ENCODE results near the gene DAND5. TPM values are rescaled to one million over a fixed set of nuclear protein-coding genes. Genes with fewer than 3 reads are reported as not detected.

The DAND5 gene
- total RNA-seq, 6 donors from 2014 or later = not detected

DNA sequence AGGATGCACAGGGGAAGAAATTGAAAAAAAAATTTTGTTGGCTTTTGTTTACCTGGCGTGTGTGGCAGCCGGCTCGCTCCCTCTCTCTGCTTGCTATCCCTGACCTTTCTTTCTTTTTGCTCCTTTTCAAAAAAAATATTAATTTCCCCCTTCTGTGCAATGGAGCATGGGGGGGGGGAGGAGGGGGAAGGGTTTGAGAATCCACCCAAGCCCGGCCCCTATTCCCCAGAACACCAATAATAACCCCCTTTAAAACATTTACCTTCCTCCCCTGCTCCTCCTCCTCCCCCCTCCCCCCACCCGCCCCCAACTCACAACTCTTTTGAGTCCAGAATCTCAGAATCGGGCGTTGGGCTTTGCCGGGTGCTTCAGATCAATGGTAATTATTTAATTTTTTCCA lies 54.3 kb downstream of the DAND5 start:
- 4% methylated on average over 8 of the region's 8 CpGs for WGBS, 2 donors
- no peaks in the 10 kb centered on the region for H3K9me3 ChIP-seq
- peaks cover 83 to 97% (median 87%) of the 10 kb centered on the region in 4 donors for H3K4me1 ChIP-seq
- DNase-seq = no peak
- no peaks in the 10 kb centered on the region for H3K36me3 ChIP-seq
- TF ChIP-seq, protein P1, sequence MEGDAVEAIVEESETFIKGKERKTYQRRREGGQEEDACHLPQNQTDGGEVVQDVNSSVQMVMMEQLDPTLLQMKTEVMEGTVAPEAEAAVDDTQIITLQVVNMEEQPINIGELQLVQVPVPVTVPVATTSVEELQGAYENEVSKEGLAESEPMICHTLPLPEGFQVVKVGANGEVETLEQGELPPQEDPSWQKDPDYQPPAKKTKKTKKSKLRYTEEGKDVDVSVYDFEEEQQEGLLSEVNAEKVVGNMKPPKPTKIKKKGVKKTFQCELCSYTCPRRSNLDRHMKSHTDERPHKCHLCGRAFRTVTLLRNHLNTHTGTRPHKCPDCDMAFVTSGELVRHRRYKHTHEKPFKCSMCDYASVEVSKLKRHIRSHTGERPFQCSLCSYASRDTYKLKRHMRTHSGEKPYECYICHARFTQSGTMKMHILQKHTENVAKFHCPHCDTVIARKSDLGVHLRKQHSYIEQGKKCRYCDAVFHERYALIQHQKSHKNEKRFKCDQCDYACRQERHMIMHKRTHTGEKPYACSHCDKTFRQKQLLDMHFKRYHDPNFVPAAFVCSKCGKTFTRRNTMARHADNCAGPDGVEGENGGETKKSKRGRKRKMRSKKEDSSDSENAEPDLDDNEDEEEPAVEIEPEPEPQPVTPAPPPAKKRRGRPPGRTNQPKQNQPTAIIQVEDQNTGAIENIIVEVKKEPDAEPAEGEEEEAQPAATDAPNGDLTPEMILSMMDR (IDR thresholded peaks at IDR 0.05) = no peak
- TF ChIP-seq EP300 (IDR thresholded peaks at IDR 0.05) (no peak), POLR2AphosphoS5 (IDR thresholded peaks at IDR 0.05) (no peak), POLR2A (IDR thresholded peaks at IDR 0.05) (no peak)
- H3K4me3 ChIP-seq = peak overlapping the region; percentile 2 to 51 (median 38)
- ATAC-seq (ENCODE audit: low FRiP score in 2 of 2) = no peak
- no peaks in the 10 kb centered on the region for H3K27me3 ChIP-seq
- peak overlapping the region; percentile 84 to 89 (median 86) for H3K27ac ChIP-seq

Small RNA genes within 50 kb of the gene (small RNA-seq; reads per million reads assigned to genes)
- gene MIR5695 (0 to 0.33 (median 0.03) reads per million in 4 donors), gene MIR6515 (0.26 to 1.6 (median 0.47) reads per million in 4 donors)

Other genes starting within 250 kb of the DAND5 start
- gene TNPO2, start 245.6 kb upstream of the DAND5 start, total RNA-seq = 100 to 1,000 TPM in 1 of 6 donors, 10 to 100 TPM in 5; 43.5 to 124 (median 46.1) TPM
- gene TRIR, start 234.9 kb upstream of the DAND5 start, total RNA-seq = 100 to 1,000 TPM; 156 to 324 (median 261) TPM
- gene GET3, start 232.1 kb upstream of the DAND5 start, total RNA-seq = 10 to 100 TPM; 14.7 to 71.7 (median 49.8) TPM
- under 1 TPM in 1 of 6 donors, not detected in 5; 0.11 TPM for gene BEST2, start 217.8 kb upstream of the DAND5 start, total RNA-seq
- gene HOOK2, start 194.0 kb upstream of the DAND5 start, total RNA-seq = 100 to 1,000 TPM in 2 of 6 donors, 10 to 100 TPM in 4; 48.9 to 367 (median 79.6) TPM
- 100 to 1,000 TPM; 127 to 422 (median 354) TPM for gene JUNB, start 178.1 kb upstream of the DAND5 start, total RNA-seq
- gene PRDX2, start 167.8 kb upstream of the DAND5 start, total RNA-seq = 100 to 1,000 TPM in 4 of 6 donors, 10 to 100 TPM in 2; 57.6 to 173 (median 123) TPM
- 1 to 10 TPM in 2 of 6 donors, not detected in 4; 4.6 to 6.0 TPM for gene THSD8, start 167.5 kb upstream of the DAND5 start, total RNA-seq
- 1 to 10 TPM; 4.2 to 7.6 (median 5.6) TPM for gene RNASEH2A, start 163.0 kb upstream of the DAND5 start, total RNA-seq
- not detected for gene RTBDN, start 135.0 kb upstream of the DAND5 start, total RNA-seq
- under 1 TPM in 3 of 6 donors, not detected in 3; 0.17 to 0.89 (median 0.61) TPM for gene MAST1, start 131.1 kb upstream of the DAND5 start, total RNA-seq
- gene DNASE2, start 88.1 kb upstream of the DAND5 start, total RNA-seq = 10 to 100 TPM; 34.6 to 87.2 (median 60.1) TPM
- under 1 TPM in 4 of 6 donors, not detected in 2; 0.17 to 0.89 (median 0.42) TPM for gene KLF1, start 82.4 kb upstream of the DAND5 start, total RNA-seq
- gene GCDH, start 78.4 kb upstream of the DAND5 start, total RNA-seq = 10 to 100 TPM; 19.3 to 47.1 (median 33.3) TPM
- gene SYCE2, start 50.3 kb upstream of the DAND5 start, total RNA-seq = not detected
- 100 to 1,000 TPM in 1 of 6 donors, 10 to 100 TPM in 5; 35.3 to 104 (median 53.4) TPM for gene FARSA, start 35.9 kb upstream of the DAND5 start, total RNA-seq
- 1,000 to 10,000 TPM in 1 of 6 donors, 100 to 1,000 TPM in 5; 171 to 1,351 (median 423) TPM for gene CALR, start 31.0 kb upstream of the DAND5 start, total RNA-seq
- gene RAD23A, start 23.7 kb upstream of the DAND5 start, total RNA-seq = 100 to 1,000 TPM in 3 of 6 donors, 10 to 100 TPM in 3; 69.1 to 115 (median 98.8) TPM
- gene GADD45GIP1, start 12.4 kb upstream of the DAND5 start, total RNA-seq = 10 to 100 TPM; 15.3 to 43.8 (median 26.6) TPM
- 100 to 1,000 TPM in 3 of 6 donors, 10 to 100 TPM in 3; 64.0 to 188 (median 107) TPM for gene NFIX, start 25.9 kb downstream of the DAND5 start, total RNA-seq
- gene LYL1, start 133.3 kb downstream of the DAND5 start, total RNA-seq = 10 to 100 TPM; 22.6 to 55.5 (median 31.4) TPM
- 10 to 100 TPM; 27.2 to 92.2 (median 33.1) TPM for gene TRMT1, start 147.2 kb downstream of the DAND5 start, total RNA-seq
- 10 to 100 TPM; 22.0 to 96.1 (median 55.7) TPM for gene NACC1, start 148.7 kb downstream of the DAND5 start, total RNA-seq
- gene STX10, start 180.8 kb downstream of the DAND5 start, total RNA-seq = 100 to 1,000 TPM in 4 of 6 donors, 10 to 100 TPM in 2; 80.0 to 348 (median 107) TPM
- gene IER2, start 180.8 kb downstream of the DAND5 start, total RNA-seq = 100 to 1,000 TPM in 4 of 6 donors, 10 to 100 TPM in 2; 94.3 to 246 (median 129) TPM